ENCODE measurements around the gene CHI3L1.

DNA sequence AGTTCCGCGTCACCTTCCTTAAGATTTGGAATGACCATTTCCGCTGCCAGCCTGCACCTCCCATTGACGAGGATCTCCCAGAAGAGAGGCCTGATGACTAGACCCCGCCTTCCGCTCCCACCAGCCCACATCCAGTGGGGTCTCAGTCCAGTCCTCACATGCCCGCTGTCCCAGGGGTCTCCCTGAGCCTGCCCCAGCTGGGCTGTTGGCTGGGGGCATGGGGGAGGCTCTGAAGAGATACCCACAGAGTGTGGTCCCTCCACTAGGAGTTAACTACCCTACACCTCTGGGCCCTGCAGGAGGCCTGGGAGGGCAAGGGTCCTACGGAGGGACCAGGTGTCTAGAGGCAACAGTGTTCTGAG is 20.7 kb downstream of the CHI3L1 start:
- TF ChIP-seq, protein P1, sequence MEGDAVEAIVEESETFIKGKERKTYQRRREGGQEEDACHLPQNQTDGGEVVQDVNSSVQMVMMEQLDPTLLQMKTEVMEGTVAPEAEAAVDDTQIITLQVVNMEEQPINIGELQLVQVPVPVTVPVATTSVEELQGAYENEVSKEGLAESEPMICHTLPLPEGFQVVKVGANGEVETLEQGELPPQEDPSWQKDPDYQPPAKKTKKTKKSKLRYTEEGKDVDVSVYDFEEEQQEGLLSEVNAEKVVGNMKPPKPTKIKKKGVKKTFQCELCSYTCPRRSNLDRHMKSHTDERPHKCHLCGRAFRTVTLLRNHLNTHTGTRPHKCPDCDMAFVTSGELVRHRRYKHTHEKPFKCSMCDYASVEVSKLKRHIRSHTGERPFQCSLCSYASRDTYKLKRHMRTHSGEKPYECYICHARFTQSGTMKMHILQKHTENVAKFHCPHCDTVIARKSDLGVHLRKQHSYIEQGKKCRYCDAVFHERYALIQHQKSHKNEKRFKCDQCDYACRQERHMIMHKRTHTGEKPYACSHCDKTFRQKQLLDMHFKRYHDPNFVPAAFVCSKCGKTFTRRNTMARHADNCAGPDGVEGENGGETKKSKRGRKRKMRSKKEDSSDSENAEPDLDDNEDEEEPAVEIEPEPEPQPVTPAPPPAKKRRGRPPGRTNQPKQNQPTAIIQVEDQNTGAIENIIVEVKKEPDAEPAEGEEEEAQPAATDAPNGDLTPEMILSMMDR (IDR thresholded peaks at IDR 0.05), result no peak
- no peak for TF ChIP-seq POLR2A (IDR thresholded peaks at IDR 0.05)
